SK-N-MC (cell line): ENCODE measurements around the gene ZBTB46.

Experiments used
- DNase-seq: peaks from one replicate; pipeline ENCODE4 v3.0.0-alpha.2; 2011; ENCODE audit warnings: low read depth, low spot score
- H3K27ac ChIP-seq: fragments of 200-600 bp; sonication (generic); 2 replicates; pipeline ENCODE4 v1.5.1; 2016; ENCODE audit warnings: mixed run types
- H3K36me3 ChIP-seq: fragments of 200-600 bp; sonication (generic); 2 replicates; pipeline ENCODE4 v1.6.1; 2017; ENCODE audit warnings: antibody characterized with exemption, low read length, mixed read lengths; ENCODE audit not compliant: insufficient read depth
- H3K4me3 ChIP-seq: fragments of 200-600 bp; sonication (generic); 2 replicates; pipeline ENCODE4 v1.5.1; 2016
- H3K9ac ChIP-seq: fragments of 200-600 bp; sonication (generic); 2 replicates; pipeline ENCODE4 v1.8.0; 2017; ENCODE audit warnings: mixed run types, mixed read lengths; ENCODE audit not compliant: insufficient read length
- H3K9me3 ChIP-seq: fragments of 200-600 bp; sonication (generic); 2 replicates; pipeline ENCODE4 v1.6.1; 2017; ENCODE audit warnings: low read depth, mild to moderate bottlenecking, antibody characterized with exemption, low read length, moderate library complexity, mixed read lengths
- EZH2 ChIP-seq: fragments of 200-600 bp; sonication (generic); IDR thresholded peaks from one replicate; pipeline ENCODE4 v1.6.1; 2017; ENCODE audit warnings: antibody characterized with exemption
- FOXP2 ChIP-seq: optimal IDR thresholded peaks from 2 replicates; pipeline ENCODE3; 2011; ENCODE audit warnings: mild to moderate bottlenecking, moderate library complexity; ENCODE audit not compliant: insufficient read depth; ENCODE audit errors: extremely low read length, control extremely low read depth
- POLR2AphosphoS5 ChIP-seq: IDR thresholded peaks from 2 replicates; pipeline ENCODE4 v1.6.1; 2012; ENCODE audit warnings: mild to moderate bottlenecking, low read depth, low read length, borderline replicate concordance

The ZBTB46 gene

GRCh38 chr20:63758152-63758551 lies 72.9 kb downstream of the ZBTB46 start:
- H3K9ac ChIP-seq = no peak overlapping the region
- no peak overlapping the region for H3K27ac ChIP-seq
- H3K4me3 ChIP-seq = no peak overlapping the region
- H3K9me3 ChIP-seq = no peaks in the 10 kb centered on the region
- TF ChIP-seq FOXP2 (no peak), POLR2AphosphoS5 (no peak), EZH2 (no peak)
- DNase-seq = no peak
- no peaks in the 10 kb centered on the region for H3K36me3 ChIP-seq

- no peak overlapping the region for H3K27ac ChIP-seq
- DNase-seq = no peak
- H3K9me3 ChIP-seq = no peaks in the 10 kb centered on the region
- H3K36me3 ChIP-seq = no peaks in the 10 kb centered on the region
- H3K9ac ChIP-seq = no peak overlapping the region
- no peak overlapping the region for H3K4me3 ChIP-seq
- TF ChIP-seq POLR2AphosphoS5 = no peak
- TF ChIP-seq EZH2 = no peak
- TF ChIP-seq FOXP2 = no peak
Measured at GRCh38 chr20:63756648-63756991, 74.4 kb downstream of the ZBTB46 start.

GRCh38 chr20:63755933-63756647 lies 75.0 kb downstream of the ZBTB46 start:
- Histone ChIP-seq H3K27ac (no peak overlapping the region), H3K9ac (no peak overlapping the region), H3K4me3 (no peak overlapping the region), H3K9me3 (no peaks in the 10 kb centered on the region), H3K36me3 (no peaks in the 10 kb centered on the region)
- DNase-seq = no peak
- TF ChIP-seq POLR2AphosphoS5 (no peak), FOXP2 (no peak), EZH2 (no peak)

GRCh38 chr20:63754008-63754407 lies 77.1 kb downstream of the ZBTB46 start:
- no peak overlapping the region for H3K27ac ChIP-seq
- H3K9ac ChIP-seq = no peak overlapping the region
- TF ChIP-seq FOXP2 (no peak), EZH2 (no peak), POLR2AphosphoS5 (no peak)
- no peak overlapping the region for H3K4me3 ChIP-seq
- DNase-seq = no peak
- no peaks in the 10 kb centered on the region for H3K9me3 ChIP-seq
- H3K36me3 ChIP-seq = no peaks in the 10 kb centered on the region

- Histone ChIP-seq H3K27ac (no peak overlapping the region), H3K4me3 (no peak overlapping the region), H3K9me3 (no peaks in the 10 kb centered on the region), H3K9ac (no peak overlapping the region), H3K36me3 (no peaks in the 10 kb centered on the region)
- TF ChIP-seq FOXP2 (no peak), POLR2AphosphoS5 (no peak), EZH2 (no peak)
- DNase-seq = no peak
Measured at GRCh38 chr20:63753381-63753780, 77.7 kb downstream of the ZBTB46 start.

- H3K9ac ChIP-seq = no peak overlapping the region
- H3K4me3 ChIP-seq = no peak overlapping the region
- TF ChIP-seq EZH2 = no peak
- TF ChIP-seq POLR2AphosphoS5 = no peak
- TF ChIP-seq FOXP2 = no peak
- H3K36me3 ChIP-seq = no peaks in the 10 kb centered on the region
- no peak overlapping the region for H3K27ac ChIP-seq
- H3K9me3 ChIP-seq = no peaks in the 10 kb centered on the region
- DNase-seq = no peak
Measured at GRCh38 chr20:63752411-63753101, 78.5 kb downstream of the ZBTB46 start.

GRCh38 chr20:63751471-63752271 lies 79.4 kb downstream of the ZBTB46 start:
- Histone ChIP-seq H3K27ac (no peak overlapping the region), H3K4me3 (no peak overlapping the region)

GRCh38 chr20:63750807-63751470 lies 80.1 kb downstream of the ZBTB46 start:
- DNase-seq = no peak
- Histone ChIP-seq H3K9me3 (no peaks in the 10 kb centered on the region), H3K36me3 (no peaks in the 10 kb centered on the region), H3K4me3 (no peak overlapping the region), H3K9ac (no peak overlapping the region), H3K27ac (peak overlapping the region; percentile 19; the same call in 1 of the 2 replicates)
- TF ChIP-seq FOXP2 (no peak), POLR2AphosphoS5 (no peak), EZH2 (no peak)

More at GRCh38 chr20:63751471-63752271, 79.4 kb downstream of the ZBTB46 start:
- no peaks in the 10 kb centered on the region for H3K9me3 ChIP-seq
- no peak for TF ChIP-seq POLR2AphosphoS5
- TF ChIP-seq EZH2 = no peak
- no peak for TF ChIP-seq FOXP2
- no peaks in the 10 kb centered on the region for H3K36me3 ChIP-seq
- DNase-seq = no peak
- H3K9ac ChIP-seq = no peak overlapping the region
